HG02840 (cell line): ENCODE results near the gene LHX3.

Experiments
- ATAC-seq: cut with Tn5 transposase; IDR thresholded peaks from one replicate; pipeline ENCODE4 v1.9.1; 2021; ENCODE audit warnings: mild to moderate bottlenecking, moderate library complexity, moderate number of reproducible peaks; ENCODE audit not compliant: unreplicated experiment, low FRiP score

LHX3 gene

GRCh38 chr9:136179761-136180160 is 25.2 kb downstream of the LHX3 start:
- ATAC-seq = no peak

GRCh38 chr9:136179101-136179616 is 25.8 kb downstream of the LHX3 start:
- ATAC-seq = no peak

GRCh38 chr9:136178773-136179075 is 26.2 kb downstream of the LHX3 start:
- no peak for ATAC-seq

GRCh38 chr9:136178061-136178772 is 26.7 kb downstream of the LHX3 start:
- ATAC-seq = no peak

GRCh38 chr9:136177224-136177623 is 27.7 kb downstream of the LHX3 start:
- ATAC-seq = no peak

- ATAC-seq = no peak
These were observed 29.2 kb downstream of the LHX3 start for GRCh38 chr9:136175616-136176197.

GRCh38 chr9:136174779-136175615 is 29.9 kb downstream of the LHX3 start:
- ATAC-seq = no peak

DNA sequence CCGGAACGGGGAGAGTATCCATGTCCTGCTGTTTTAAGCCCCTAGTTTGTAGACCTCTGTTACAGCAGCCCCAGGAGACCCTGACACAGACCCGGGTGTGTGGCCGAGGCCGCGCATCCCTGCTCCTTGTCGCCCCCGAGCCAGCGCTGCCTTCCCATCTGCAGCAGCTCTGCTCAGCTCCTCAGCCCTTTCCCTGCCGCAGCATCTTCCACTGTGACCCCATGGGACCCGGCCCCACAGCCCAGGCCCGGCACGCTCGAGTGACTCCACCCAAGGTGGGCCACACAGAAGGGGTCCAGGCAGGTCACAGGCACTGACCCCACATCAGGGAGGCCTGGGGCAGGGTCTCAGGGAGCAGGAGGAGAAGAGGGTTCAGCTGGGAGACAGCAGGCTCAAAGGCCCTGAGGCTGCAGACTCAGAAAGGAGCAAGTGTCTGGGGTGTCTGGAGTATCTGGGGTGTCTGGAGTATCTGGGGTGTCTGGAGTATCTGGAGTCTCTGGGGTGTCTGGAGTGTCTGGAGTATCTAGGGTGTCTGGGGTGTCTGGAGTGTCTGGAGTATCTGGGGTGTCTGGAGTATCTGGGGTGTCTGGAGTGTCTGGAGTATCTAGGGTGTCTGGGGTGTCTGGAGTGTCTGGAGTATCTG is 31.2 kb downstream of the LHX3 start:
- no peak for ATAC-seq

DNA sequence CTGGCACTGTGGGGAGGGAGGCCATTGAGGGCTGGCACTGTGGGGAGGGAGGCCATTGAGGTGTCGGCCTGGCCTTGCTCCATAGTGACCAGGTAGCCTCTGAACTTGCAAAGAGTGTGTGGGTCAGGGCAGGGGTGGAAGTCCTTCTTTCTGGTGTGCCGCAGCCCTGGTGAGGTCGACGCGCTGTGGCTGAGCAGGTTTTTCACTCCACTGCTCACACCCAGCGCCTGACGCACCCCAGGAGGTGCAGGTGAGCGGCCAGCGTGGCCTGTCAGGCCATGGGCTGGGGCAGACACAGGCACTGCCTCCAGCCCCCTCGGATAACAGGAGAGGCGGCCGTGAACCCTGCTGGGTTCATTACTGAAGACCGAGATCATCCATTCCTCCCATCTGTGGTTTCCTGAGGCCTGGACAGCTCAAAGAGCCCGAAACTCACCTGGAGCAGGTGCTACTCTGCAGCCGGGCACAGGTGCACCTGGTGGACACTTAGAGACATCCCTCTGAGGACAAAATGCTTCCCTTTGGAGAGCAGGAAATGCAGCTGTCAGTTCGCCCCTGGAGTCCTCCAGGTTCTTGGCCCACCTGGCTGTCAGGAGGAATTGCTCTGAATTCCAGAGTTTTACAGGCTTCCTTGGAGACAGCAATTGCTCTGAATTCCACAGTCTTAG is 32.4 kb downstream of the LHX3 start:
- no peak for ATAC-seq

DNA sequence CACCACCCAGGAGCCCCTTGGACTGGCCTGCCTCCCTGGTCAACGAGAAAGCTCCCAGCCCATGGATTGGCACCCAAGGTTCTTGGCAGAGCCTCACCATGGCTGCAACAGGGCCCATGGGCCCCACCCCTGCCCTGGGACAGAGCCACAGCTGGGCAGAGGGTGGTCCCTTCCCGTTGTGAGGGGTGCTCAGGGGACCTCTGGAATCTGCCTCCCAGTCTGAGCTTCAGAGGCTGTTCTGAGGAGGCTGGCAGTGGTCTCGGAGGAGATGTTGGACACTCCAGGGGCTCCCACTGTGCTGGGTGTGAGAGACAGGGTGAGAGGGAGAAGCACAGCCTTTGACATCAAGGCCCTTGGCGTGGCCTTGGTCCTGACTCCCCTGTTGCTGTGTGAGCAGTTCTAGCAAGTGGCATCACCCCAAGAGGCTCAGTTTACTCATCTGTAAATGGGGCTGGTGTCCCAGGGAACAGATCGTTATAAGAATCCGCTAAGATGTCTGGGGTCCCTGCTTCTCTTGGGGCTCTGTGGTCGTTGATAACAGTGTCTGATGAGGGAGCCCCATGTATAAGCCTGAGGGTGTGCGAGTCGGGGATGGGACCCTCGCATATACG is 33.0 kb downstream of the LHX3 start:
- no peak for ATAC-seq

DNA sequence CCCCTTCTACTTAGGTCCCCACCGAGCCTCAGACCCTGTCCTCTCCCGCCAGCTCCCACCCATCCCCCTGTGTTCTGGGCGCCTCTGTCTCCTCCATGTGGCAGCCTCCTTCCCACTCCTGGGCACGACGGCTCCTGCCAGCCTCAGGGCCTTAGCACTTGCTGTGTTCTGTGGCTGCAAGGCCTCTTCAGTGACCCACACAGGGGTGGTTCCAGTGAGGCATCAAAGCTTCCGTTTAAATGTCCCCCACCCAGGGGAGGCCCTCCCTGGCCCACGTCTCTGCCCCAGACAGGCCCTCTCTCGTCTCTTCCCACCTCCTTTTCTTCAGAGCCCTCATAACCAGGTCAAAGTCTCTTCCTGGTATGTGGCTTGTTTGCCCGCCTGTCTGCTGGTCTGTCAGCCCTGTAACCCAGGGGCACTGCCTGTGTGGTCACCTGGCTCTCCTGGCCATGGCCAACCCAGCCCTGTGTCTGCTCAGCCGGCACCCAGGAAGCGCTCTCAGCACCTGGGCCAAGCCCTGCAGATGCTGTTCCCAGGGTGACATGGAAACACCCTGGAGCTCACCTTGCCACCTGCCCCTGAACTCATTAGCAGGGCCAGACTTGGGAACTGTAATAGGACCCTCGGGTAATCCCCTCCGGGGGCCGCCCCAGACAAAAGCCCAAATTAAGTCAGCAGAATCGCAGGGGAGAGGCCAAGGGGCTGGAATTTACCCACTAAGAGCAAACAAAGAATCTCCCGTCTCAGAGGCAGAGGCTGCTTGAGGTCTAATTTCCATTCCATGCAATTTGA is 33.7 kb downstream of the LHX3 start:
- no peak for ATAC-seq

GRCh38 chr9:136170006-136170901 is 34.7 kb downstream of the LHX3 start:
- ATAC-seq = no peak

- no peak for ATAC-seq
These were observed 35.4 kb downstream of the LHX3 start for GRCh38 chr9:136169495-136169894.

DNA sequence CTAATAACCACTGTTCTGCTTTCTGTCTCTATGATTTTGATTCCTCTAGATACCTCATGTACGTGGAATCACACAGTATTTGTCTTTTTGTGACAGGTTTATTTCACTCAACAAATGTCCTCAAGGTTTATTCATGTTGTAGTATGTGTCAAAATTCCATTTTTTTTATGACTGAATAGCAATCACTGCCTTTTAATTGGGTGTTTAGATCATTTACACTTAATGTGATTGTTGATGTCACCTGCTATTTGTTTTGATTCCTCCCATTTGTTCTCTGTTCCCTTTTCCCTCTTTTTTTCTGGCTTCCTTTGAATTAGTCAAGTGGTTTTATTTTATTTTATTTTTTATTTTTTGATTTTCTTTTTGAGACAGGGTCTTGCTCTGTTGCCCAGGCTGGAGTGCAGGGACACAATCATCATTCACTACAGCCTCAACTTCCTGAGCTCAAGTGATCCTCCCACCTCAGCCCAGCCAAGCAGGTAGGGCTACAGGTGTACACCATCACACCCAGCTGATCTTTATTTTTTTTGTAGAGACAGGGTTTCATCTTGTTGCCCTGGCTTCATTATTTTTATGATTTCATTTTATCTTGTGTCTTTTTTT is 41.6 kb downstream of the LHX3 start:
- no peak for ATAC-seq

GRCh38 chr9:136160995-136161610 is 43.8 kb downstream of the LHX3 start:
- ATAC-seq = no peak

DNA sequence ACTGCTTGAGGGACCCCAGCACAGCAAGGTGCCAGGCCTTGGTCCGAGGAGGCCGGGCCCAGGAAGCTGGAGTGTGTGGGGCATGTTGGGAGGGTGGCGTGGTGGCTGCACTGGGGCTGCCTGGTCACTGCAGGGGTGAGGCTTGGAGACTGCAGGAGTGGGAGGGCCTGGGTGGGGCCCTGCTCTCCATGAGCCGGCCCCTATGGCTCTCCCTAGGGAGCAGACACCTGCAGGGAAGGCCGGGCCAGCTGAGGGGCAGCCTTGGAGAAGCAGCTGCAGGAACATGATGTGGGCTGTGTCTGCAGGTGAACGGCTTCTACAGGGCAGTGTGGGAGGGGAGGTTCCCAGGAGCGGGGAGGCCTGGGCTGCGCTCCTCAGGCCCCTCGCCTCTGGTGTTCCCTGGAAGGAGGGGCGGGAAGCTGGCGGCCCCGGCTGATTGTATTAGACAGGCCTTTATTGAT is 44.5 kb downstream of the LHX3 start:
- no peak for ATAC-seq

GRCh38 chr9:136159851-136160250 is 45.1 kb downstream of the LHX3 start:
- no peak for ATAC-seq
